GM19452 (cell line): Measurements from ENCODE around the gene GRIA1.

Experiments used
- ATAC-seq: cut with Tn5 transposase; IDR thresholded peaks from one replicate; pipeline ENCODE4 v1.9.1; 2021; ENCODE audit not compliant: unreplicated experiment

GRIA1 gene

DNA sequence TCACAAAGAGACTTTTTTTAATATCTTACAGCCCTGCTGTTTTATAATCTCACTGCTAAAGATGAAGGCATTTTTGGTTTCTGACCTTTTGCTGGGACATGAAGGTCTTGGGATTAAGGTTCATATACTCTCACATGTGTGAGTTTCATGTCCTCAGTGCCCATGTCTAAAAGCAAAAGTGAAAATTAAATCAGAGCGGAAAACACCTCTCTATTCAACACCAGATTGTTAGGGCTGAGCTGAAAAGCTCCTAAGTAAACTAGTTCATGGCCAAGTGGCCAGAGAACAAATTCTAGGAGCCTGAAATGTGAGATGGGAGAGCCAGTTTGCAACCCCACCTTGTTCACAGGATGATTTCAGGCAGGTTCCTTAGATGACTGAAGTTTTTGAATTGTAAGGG lies 110.9 kb downstream of the GRIA1 start:
- ATAC-seq, result peak; percentile 87

GRCh38 chr5:153605386-153605785 lies 114.9 kb downstream of the GRIA1 start:
- ATAC-seq, result no peak

- no peak for ATAC-seq
Measured at GRCh38 chr5:153610009-153610408, 119.5 kb downstream of the GRIA1 start.

GRCh38 chr5:153610811-153611210 lies 120.3 kb downstream of the GRIA1 start:
- ATAC-seq, result no peak

DNA sequence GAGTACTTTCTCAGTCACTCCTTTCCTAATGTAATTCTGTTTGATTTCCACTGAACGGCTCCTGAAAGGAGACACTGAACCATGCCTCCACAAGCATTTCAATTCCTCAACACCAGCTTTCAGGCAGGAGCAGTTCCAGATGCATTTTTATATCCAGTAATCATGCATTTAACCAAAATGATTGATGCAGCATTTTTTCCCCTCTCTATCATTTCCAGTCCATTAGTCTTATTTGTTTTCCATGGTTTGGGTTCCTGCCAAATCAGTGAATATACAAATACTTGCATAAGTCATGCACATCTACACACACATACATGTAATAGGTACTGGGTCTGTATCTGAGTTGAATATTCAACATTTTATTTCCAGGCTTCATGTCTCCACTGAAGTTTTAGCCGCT lies 122.7 kb downstream of the GRIA1 start:
- no peak for ATAC-seq

- no peak for ATAC-seq
Measured at GRCh38 chr5:153613672-153614071, 123.2 kb downstream of the GRIA1 start.

DNA sequence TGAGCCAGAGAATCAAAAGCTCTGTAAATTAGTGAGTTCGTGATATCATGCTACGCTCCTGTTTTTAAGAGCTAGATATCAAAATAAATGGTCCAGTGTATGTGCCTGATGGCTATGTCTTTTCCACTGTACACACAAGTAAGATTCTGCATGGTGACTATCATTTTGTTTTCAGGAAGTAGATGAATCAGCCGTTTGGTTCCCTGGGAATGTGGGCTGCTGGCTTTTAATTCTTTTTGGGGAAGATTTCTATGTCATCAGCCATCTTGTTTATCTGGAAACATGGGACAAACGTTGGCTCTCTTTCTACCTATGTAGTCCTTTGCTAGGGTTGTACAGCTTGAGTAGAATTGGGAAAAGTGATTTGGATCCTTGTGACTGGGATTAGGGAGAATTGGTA lies 126.7 kb downstream of the GRIA1 start:
- no peak for ATAC-seq

- no peak for ATAC-seq
Measured at GRCh38 chr5:153618307-153618706, 127.8 kb downstream of the GRIA1 start.

- no peak for ATAC-seq
Measured at GRCh38 chr5:153618867-153619266, 128.4 kb downstream of the GRIA1 start.

- ATAC-seq, result no peak
Measured at GRCh38 chr5:153619771-153620170, 129.3 kb downstream of the GRIA1 start.

DNA sequence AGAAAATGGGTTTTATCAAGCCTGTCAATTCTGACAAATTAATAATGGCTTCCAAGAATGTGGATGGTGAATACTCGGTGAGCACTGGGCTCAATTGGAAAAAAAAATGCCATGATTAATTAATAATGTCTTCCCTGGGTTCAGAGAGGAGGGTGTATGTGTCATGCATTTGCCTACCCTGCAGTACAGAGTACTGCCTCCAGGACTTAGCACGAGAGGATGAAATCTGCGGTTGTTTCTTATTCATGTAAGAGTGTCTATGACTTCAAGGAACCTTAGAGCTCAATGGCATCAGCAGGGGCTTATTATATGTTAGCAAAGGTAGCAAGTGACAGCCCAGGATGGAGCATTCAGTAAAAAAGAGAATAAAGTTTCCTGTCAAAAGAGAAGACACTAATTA lies 132.7 kb downstream of the GRIA1 start:
- ATAC-seq, result no peak

DNA sequence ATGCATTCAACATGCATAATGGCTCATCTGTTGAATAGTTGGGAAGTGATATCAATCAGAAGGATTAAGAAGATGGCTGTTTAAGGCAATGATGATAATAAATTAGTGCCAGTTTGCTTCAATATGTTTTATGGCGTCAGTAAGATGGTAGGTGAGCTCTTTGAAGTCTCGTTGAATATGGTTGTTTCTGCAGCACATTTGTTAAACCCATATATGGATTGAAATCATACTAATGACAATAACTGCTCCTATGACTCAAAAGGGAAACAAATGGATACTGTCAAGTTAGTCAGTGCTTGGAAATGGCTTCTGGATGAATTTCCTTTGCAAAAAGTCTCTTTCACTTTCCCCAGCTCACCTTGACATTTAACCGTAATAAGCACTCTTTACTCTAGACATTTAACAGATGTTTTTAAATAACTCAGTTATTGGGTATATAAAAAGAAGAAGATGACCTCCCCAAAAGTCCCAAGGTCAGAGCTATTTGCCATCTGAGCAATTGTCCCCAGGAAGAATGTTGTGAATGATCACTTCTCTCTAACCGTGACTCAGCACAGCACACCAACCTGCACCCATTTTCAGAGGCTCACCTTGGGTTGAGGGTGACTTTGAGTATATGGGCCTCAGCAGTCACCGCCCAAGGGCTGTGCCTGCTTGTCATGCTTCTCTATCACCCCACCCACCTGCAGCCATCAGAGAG lies 133.4 kb downstream of the GRIA1 start:
- ATAC-seq, result no peak

- no peak for ATAC-seq
Measured at GRCh38 chr5:153624451-153624765, 133.9 kb downstream of the GRIA1 start.

- no peak for ATAC-seq
Measured at GRCh38 chr5:153625826-153626354, 135.4 kb downstream of the GRIA1 start.

GRCh38 chr5:153626836-153627235 lies 136.4 kb downstream of the GRIA1 start:
- no peak for ATAC-seq

DNA sequence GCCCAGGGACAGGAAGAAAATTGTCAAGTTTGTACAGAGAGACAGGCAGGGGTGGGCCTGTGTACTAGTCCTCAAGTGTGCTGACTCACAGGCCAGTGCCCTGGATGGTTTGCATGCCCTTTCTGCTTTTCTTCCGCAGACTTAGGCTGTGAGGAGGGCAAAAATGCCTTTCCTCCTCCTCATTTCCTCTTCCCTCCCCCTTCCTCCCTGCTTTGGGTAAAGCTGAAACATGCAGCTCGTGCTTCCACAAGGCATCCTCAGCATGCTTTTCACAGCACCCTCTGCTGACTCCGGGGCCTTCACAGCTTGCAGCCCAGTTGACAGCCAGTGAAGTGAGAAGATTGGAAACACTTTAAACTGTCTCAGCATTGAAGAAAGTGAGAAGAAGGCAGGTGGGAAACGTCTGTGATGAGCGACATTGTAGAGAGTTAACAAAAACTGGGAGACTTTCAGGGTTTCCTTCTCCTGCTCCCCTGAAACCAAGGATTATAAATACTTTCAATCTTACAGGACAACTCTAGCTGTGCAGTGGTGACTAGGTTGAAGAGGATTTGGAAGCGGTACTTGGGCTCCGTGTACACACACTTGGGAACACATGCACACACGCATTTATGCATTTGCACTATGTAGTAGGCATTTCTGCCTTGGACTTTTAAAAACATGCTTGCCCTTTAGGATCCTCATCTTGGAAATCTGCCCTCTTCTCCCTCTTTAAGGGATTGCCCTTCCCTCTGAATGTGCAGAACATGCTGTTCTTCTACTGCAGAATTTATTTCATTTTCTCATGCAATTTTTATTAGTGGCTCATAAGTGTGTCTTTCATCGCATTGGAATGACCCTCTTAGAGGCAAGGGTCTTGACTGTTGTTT lies 138.8 kb downstream of the GRIA1 start:
- no peak for ATAC-seq

- no peak for ATAC-seq
Measured at GRCh38 chr5:153630546-153630945, 140.1 kb downstream of the GRIA1 start.

GRCh38 chr5:153632748-153633290 lies 142.3 kb downstream of the GRIA1 start:
- ATAC-seq, result no peak

- ATAC-seq, result no peak
Measured at GRCh38 chr5:153636670-153637451, 146.4 kb downstream of the GRIA1 start.

GRCh38 chr5:153640293-153640692 lies 149.8 kb downstream of the GRIA1 start:
- ATAC-seq, result no peak

- no peak for ATAC-seq
Measured at GRCh38 chr5:153641183-153641688, 150.8 kb downstream of the GRIA1 start.
